K562 (cell line): ENCODE data around the gene CTBP2. TPM values are rescaled to one million over a fixed set of nuclear protein-coding genes. Genes with fewer than 3 reads are reported as not detected.

Source experiments
- ATAC-seq: fragments of 200-7000 bp; cut with Tn5 transposase; 3 replicates; pipeline ENCODE4 v1.9.1; 2020; ENCODE audit warnings: moderate library complexity
- BruUV-seq: library from RNA; stranded (reverse); fragments of 400-500 nt; replicated peaks from 2 replicates; lab custom pipeline; 2021; lab: Mats Ljungman, UMichigan
- CTCF ChIA-PET: fragments of 300-600 bp; formaldehyde crosslinking; extraction: SDS; loops from one replicate; lab custom pipeline; 2021; ENCODE audit warnings: low intra/inter-chr PET ratio; lab: Yijun Ruan, JAX
- POLR2A ChIA-PET: fragments of 300-600, 350-650 bp; sonication (Branson Sonifier 250); formaldehyde crosslinking; extraction: SDS; loops from one replicate; lab custom pipeline; 2021; ENCODE audit warnings: antibody characterized with exemption, inconsistent platforms; lab: Yijun Ruan, JAX
- DNase-seq, 4 experiments: peaks; one replicate each; pipeline versions ENCODE4 v3.0.0 to v3.0.0-alpha.2; 2011 to 2018; ENCODE audit warnings: low spot score in 3 of 4, mixed read lengths in 3 of 4; ENCODE audit errors: extremely low read depth in 1 of 4
- FAIRE-seq: peaks from 2 replicates; lab custom pipeline; 2011; peaks lifted over from hg19 to GRCh38; lab: Jason Lieb, UNC
- H2AFZ ChIP-seq: 2 replicates; pipeline ENCODE4 v1.6.0; 2011; ENCODE audit warnings: low read depth, low read length, control low read depth, inconsistent platforms
- H3K27ac ChIP-seq: fragments of 200-600 bp; 3 replicates; pipeline ENCODE4 v1.8.0; 2011; ENCODE audit warnings: low read depth, mild to moderate bottlenecking, control low read depth, inconsistent platforms, low read length, moderate library complexity, mixed read lengths; ENCODE audit errors: extremely low read depth
- H3K27me3 ChIP-seq, 2 experiments: fragments of 300-600 bp in 1 of 2; 2 replicates in 1 of 2; 3 replicates in 1 of 2; pipeline versions ENCODE4 v1.6.0 to v1.8.0; 2011; ENCODE audit warnings: inconsistent platforms in 2 of 2, low read length in 2 of 2, mild to moderate bottlenecking in 1 of 2, mixed read lengths in 1 of 2, moderate library complexity in 1 of 2; ENCODE audit not compliant: control insufficient read depth in 2 of 2, insufficient read depth in 2 of 2
- H3K36me3 ChIP-seq: fragments of 300-600 bp; 3 replicates; pipeline ENCODE4 v1.8.0; 2011; ENCODE audit warnings: mild to moderate bottlenecking, low read length, inconsistent platforms; ENCODE audit not compliant: control insufficient read depth, insufficient read depth
- H3K4me1 ChIP-seq, 2 experiments: fragments of 200-600 bp in 1 of 2; replicated peaks in 1 of 2; 2 replicates in 1 of 2; 3 replicates in 1 of 2; pipeline versions ENCODE4 v1.5.1 to v1.8.0; 2011; ENCODE audit warnings: inconsistent platforms in 2 of 2, low read length in 2 of 2, mild to moderate bottlenecking in 1 of 2, mixed read lengths in 1 of 2, moderate library complexity in 1 of 2; ENCODE audit not compliant: control insufficient read depth in 2 of 2, insufficient read depth in 2 of 2
- H3K4me2 ChIP-seq: 2 replicates; pipeline ENCODE4 v1.6.1; 2011; ENCODE audit warnings: low read length, control low read depth, inconsistent platforms, mixed read lengths; ENCODE audit not compliant: insufficient read depth
- H3K4me3 ChIP-seq: fragments of 200-600 bp; sonication (generic), shearing (Covaris generic); 2 replicates; pipeline ENCODE4 v1.5.1; 2016; ENCODE audit warnings: control low read depth, inconsistent platforms
- H3K79me2 ChIP-seq: fragments of 200-600 bp; 3 replicates; pipeline ENCODE4 v1.8.0; 2011; ENCODE audit warnings: low read length, inconsistent platforms; ENCODE audit not compliant: control insufficient read depth, insufficient read depth
- H3K9ac ChIP-seq, 2 experiments: 2 replicates each; pipeline versions ENCODE4 v1.6.0 to v1.6.1; 2011; ENCODE audit warnings: low read depth in 2 of 2, low read length in 2 of 2, control low read depth in 1 of 2, inconsistent platforms in 1 of 2, mild to moderate bottlenecking in 1 of 2, mixed read lengths in 1 of 2; ENCODE audit not compliant: insufficient read depth in 1 of 2
- H3K9me1 ChIP-seq: one replicate; pipeline ENCODE4 v1.6.0; 2011; ENCODE audit warnings: inconsistent platforms, mild to moderate bottlenecking, low read length, moderate library complexity; ENCODE audit not compliant: control insufficient read depth, insufficient read depth
- H3K9me3 ChIP-seq: replicated peaks from 2 replicates; pipeline ENCODE4 v1.5.1; 2011; ENCODE audit warnings: low read depth, low read length, inconsistent platforms; ENCODE audit not compliant: control insufficient read depth, insufficient read depth
- H4K20me1 ChIP-seq: replicated peaks from 2 replicates; pipeline ENCODE4 v1.6.1; 2011; ENCODE audit warnings: low read length, inconsistent platforms, mixed read lengths; ENCODE audit not compliant: control insufficient read depth, insufficient read depth
- ADNP ChIP-seq: fragments of 200-800 bp; sonication (Bioruptor generic); IDR thresholded peaks from 2 replicates; pipeline ENCODE4 v1.6.1; 2016; ENCODE audit warnings: missing genetic modification characterization, missing compliant biosample characterization
- DDX20 ChIP-seq: fragments of 450-650 bp; IDR thresholded peaks from 2 replicates; pipeline ENCODE4 v1.6.1; 2016; ENCODE audit warnings: missing genetic modification characterization, low read depth, mild to moderate bottlenecking, missing compliant biosample characterization, moderate library complexity
- FOXM1 ChIP-seq, 2 experiments: fragments of 450-650 bp in 1 of 2; sonication (generic) in 1 of 2; formaldehyde crosslinking in 1 of 2; IDR thresholded peaks; 2 replicates each; pipeline versions ENCODE4 v1.6.1 to v1.9.0; 2017 to 2022; ENCODE audit warnings: low read depth in 2 of 2, mild to moderate bottlenecking in 2 of 2, missing genetic modification reagents in 1 of 2, moderate library complexity in 1 of 2
- HLTF ChIP-seq: fragments of 450-650 bp; IDR thresholded peaks from 2 replicates; pipeline ENCODE4 v1.6.1; 2016
- IRF2 ChIP-seq: sonication (generic); formaldehyde crosslinking; IDR thresholded peaks from 2 replicates; pipeline ENCODE4 v1.8.1; 2022; ENCODE audit warnings: mild to moderate bottlenecking, missing genetic modification reagents
- PRMT5 ChIP-seq: sonication (generic); formaldehyde crosslinking; IDR thresholded peaks from 2 replicates; pipeline ENCODE4 v1.5.0; 2020; ENCODE audit warnings: missing genetic modification reagents
- SMAD2 ChIP-seq: fragments of 150-350 bp; IDR thresholded peaks from 2 replicates; pipeline ENCODE4 v1.6.1; 2014; ENCODE audit warnings: low read depth, mild to moderate bottlenecking, low read length
- SMARCE1 ChIP-seq: fragments of 450-650 bp; IDR thresholded peaks from 2 replicates; pipeline ENCODE4 v1.7.1; 2016; ENCODE audit warnings: mild to moderate bottlenecking
- SMC3 ChIP-seq: conservative IDR thresholded peaks from 2 replicates; pipeline ENCODE4 v1.6.1; 2011; ENCODE audit warnings: low read depth, low read length, improper control_type of control experiment; ENCODE audit not compliant: insufficient read depth
- ZNF699 ChIP-seq: fragments of 250-450 bp; sonication (Bioruptor Pico); IDR thresholded peaks from 2 replicates; pipeline ENCODE4 v1.8.0; 2021; ENCODE audit warnings: mild to moderate bottlenecking, moderate library complexity; ENCODE audit not compliant: insufficient replicate concordance
- ZNF764 ChIP-seq: fragments of 250-450 bp; sonication (Bioruptor Pico); IDR thresholded peaks from 2 replicates; pipeline ENCODE4 v1.4.0; 2020; ENCODE audit warnings: low read depth, mild to moderate bottlenecking, moderate library complexity
- WGBS: fragments of 100-300 bp; shearing (Covaris generic); methylation state at CpG from one replicate; pipeline ENCODE4 v1.1.6; 2016; ENCODE audit warnings: low coverage, mixed read lengths; ENCODE audit not compliant: insufficient coverage; ENCODE audit errors: missing lambda C conversion rate; 5-methylcytosine and 5-hydroxymethylcytosine counted together
- in situ Hi-C: fragments of 300-500 bp; cut with MboI; formaldehyde crosslinking; loops from 4 replicates; pipeline ENCODE4 v1.15.0; 2018; ENCODE audit warnings: inconsistent platforms, mixed read lengths
- intact Hi-C: fragments of 100-400 bp; cut with micrococcal nuclease; formaldehyde crosslinking; loops from 2 replicates; pipeline ENCODE4 v1.14.2; 2022
- polyA plus RNA-seq, 8 experiments: library from polyadenylated mRNA; depleted of rRNA in 4 of 8; stranded (reverse) in 5 of 8; unstranded in 3 of 8; fragments of >200 nt; fragmentation: Nextera tagmentation in 2 of 8; fragmentation: Illumina TruSeq in 1 of 8; extraction: Ambion mirVana in 2 of 8; extraction: Trizol in 1 of 8; gene quantifications; 2 replicates each; pipeline versions ENCODE4 v1.2.1 to v1.2.3, GENCODE V29; 2011 to 2014; ENCODE audit warnings: inconsistent platforms in 1 of 8, missing spikeins in 1 of 8
- total RNA-seq, 7 experiments: library from RNA; depleted of rRNA in 6 of 7; stranded (reverse); fragments of >200 nt in 6 of 7; fragmentation: Illumina TruSeq in 2 of 7; extraction: Trizol in 2 of 7; gene quantifications; 2 replicates each; pipeline versions ENCODE4 v1.2.1 to v1.2.3, GENCODE V29; 2011 to 2021; ENCODE audit warnings: low replicate concordance in 1 of 7
- TF ChIP-seq, protein P1 (sequence below): fragments of 250-450 bp; sonication (Bioruptor Pico); IDR thresholded peaks from 2 replicates; pipeline ENCODE4 v1.5.0; 2020; ENCODE audit warnings: mild to moderate bottlenecking
- TF ChIP-seq, protein P2 (sequence below): fragments of 200-800 bp; sonication (Bioruptor generic); IDR thresholded peaks from 2 replicates; pipeline ENCODE4 v1.6.1; 2017; ENCODE audit warnings: missing genetic modification characterization, missing compliant biosample characterization

Gene CTBP2
- total and polyA plus RNA-seq, 9 of the 15 experiments (the other 6 are each of a cell fraction or from before 2014, with no cell fraction given), result 1.3 to 8.8 (median 5.1) TPM

DNA sequence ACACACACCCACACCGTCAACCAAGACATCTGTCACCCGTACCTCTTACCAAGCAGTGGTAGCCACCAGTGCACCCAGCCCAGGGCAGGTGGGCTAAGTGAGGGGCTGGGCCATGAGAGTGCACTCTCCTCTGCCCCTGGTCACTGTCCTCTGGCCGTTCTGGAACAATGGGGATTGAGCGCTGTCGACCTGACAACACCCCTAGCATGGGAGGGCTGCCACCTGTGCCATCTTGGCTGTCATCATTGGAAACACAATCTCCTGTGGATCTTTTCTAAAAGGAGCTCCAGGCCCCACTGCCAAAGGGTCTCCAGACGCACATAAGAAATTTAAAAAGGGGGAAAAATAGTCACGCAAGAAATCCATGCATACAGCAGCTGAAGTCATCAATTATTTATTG lies 80.1 kb downstream of the CTBP2 start:
- peaks cover 3% of the 10 kb centered on the region for H3K9me1 ChIP-seq
- H4K20me1 ChIP-seq, result 0 out of 2 replicates have a peak, but pooled peaks cover 7% of the 10 kb centered on the region
- no peaks in the 10 kb centered on the region for H3K27me3 ChIP-seq
- intact Hi-C loops, result no loop called here
- no peak for TF ChIP-seq FOXM1 (IDR thresholded peaks at IDR 0.05; ENCODE audit: low read depth)
- no peak for TF ChIP-seq FOXM1 (CRISPR knock-in tag; IDR thresholded peaks at IDR 0.05; ENCODE audit: low read depth)
- TF ChIP-seq, all 486 proteins: peak for 0
- Histone ChIP-seq H3K4me3 (no peak overlapping the region), H3K27ac (no peak overlapping the region; the same call in 2 of the 3 replicates), H2AFZ (no peak overlapping the region), H3K9ac (no peak overlapping the region; a peak in 1 of 4 replicates), H3K4me1 (peaks cover 2 to 6% of the 10 kb centered on the region in 2 experiments; a peak in 4 of 5 replicates), H3K9me3 (no peaks in the 10 kb centered on the region), H3K79me2 (peaks cover 66% of the 10 kb centered on the region), H3K36me3 (peaks cover 40% of the 10 kb centered on the region; the same call in 2 of the 3 replicates), H3K4me2 (no peak overlapping the region)
- in situ Hi-C loops, result no loop called here
- no peak for FAIRE-seq
- WGBS, result 73% methylated on average over 5 of the region's 7 CpGs
- no peak for DNase-seq
- POLR2A ChIA-PET, result no interaction called here
- CTCF ChIA-PET, result interaction anchor here (0.6 kb wide), 1 partner anchor 390 kb away, joined by 3 read pairs; no protein-coding TSS in a partner anchor
- BruUV-seq, result no TSS peak
- no peak for ATAC-seq

DNA sequence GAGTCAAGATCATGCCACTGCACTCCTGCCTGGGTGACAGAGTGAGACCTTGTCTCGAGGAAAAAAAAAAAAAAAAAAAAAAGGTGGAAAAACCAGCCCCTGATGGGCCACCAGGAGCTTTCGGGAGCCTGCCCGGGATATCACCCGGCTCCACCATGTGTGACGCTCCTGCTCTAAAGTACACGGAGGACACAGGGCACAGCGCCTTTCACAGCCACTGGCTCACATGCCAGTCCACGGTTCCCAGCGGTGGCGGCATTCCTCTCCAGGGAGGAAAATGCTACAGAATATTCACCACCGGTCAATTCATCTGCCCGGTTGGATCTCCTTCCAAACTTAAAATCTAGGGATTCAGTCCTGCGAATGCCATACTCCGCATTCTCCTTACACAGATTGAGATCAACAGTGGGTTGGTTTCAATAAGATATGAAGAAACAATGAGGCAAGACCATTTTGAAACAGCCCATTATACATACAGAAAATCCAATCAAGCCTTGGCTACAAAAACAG lies 81.2 kb downstream of the CTBP2 start:
- Histone ChIP-seq H3K36me3 (peaks cover 37% of the 10 kb centered on the region; the same call in 2 of the 3 replicates), H3K4me1 (peaks cover 2 to 6% of the 10 kb centered on the region in 2 experiments; a peak in 4 of 5 replicates), H3K9me1 (peaks cover 3% of the 10 kb centered on the region), H3K9ac (no peak overlapping the region), H3K9me3 (no peaks in the 10 kb centered on the region), H2AFZ (no peak overlapping the region), H4K20me1 (0 out of 2 replicates have a peak, but pooled peaks cover 7% of the 10 kb centered on the region), H3K27me3 (no peaks in the 10 kb centered on the region), H3K27ac (no peak overlapping the region), H3K4me2 (no peak overlapping the region), H3K4me3 (no peak overlapping the region), H3K79me2 (peaks cover 68% of the 10 kb centered on the region)
- FAIRE-seq, result no peak
- WGBS, result 91% methylated on average over 6 of the region's 14 CpGs
- no peak for DNase-seq
- no TSS peak for BruUV-seq
- in situ Hi-C loops (no loop called here), intact Hi-C loops (no loop called here)
- no peak for ATAC-seq
- POLR2A ChIA-PET, result interaction anchor here (0.5 kb wide), 1 partner anchor 153 kb away, joined by 3 read pairs; no protein-coding TSS in a partner anchor
- CTCF ChIA-PET, result no interaction called here
- TF ChIP-seq, protein P1, sequence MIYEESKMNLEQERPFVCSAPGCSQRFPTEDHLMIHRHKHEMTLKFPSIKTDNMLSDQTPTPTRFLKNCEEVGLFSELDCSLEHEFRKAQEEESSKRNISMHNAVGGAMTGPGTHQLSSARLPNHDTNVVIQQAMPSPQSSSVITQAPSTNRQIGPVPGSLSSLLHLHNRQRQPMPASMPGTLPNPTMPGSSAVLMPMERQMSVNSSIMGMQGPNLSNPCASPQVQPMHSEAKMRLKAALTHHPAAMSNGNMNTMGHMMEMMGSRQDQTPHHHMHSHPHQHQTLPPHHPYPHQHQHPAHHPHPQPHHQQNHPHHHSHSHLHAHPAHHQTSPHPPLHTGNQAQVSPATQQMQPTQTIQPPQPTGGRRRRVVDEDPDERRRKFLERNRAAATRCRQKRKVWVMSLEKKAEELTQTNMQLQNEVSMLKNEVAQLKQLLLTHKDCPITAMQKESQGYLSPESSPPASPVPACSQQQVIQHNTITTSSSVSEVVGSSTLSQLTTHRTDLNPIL (CRISPR knock-in tag), result no peak
- TF ChIP-seq SMC3, result no peak
- TF ChIP-seq PRMT5 (CRISPR knock-in tag), result no peak
- no peak for TF ChIP-seq ZNF764 (CRISPR knock-in tag)
- no peak for TF ChIP-seq ZNF699 (CRISPR knock-in tag)
- TF ChIP-seq HLTF, result no peak
- no peak for TF ChIP-seq ADNP (tag)
- no peak for TF ChIP-seq DDX20 (tag)
- TF ChIP-seq SMAD2, result no peak
- TF ChIP-seq SMARCE1, result no peak
- TF ChIP-seq IRF2 (CRISPR knock-in tag), result no peak
- TF ChIP-seq, protein P2, sequence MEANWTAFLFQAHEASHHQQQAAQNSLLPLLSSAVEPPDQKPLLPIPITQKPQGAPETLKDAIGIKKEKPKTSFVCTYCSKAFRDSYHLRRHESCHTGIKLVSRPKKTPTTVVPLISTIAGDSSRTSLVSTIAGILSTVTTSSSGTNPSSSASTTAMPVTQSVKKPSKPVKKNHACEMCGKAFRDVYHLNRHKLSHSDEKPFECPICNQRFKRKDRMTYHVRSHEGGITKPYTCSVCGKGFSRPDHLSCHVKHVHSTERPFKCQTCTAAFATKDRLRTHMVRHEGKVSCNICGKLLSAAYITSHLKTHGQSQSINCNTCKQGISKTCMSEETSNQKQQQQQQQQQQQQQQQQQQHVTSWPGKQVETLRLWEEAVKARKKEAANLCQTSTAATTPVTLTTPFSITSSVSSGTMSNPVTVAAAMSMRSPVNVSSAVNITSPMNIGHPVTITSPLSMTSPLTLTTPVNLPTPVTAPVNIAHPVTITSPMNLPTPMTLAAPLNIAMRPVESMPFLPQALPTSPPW (CRISPR knock-in tag), result no peak
